K562 (cell line): ENCODE data around the gene CNTN2. TPM values are rescaled to one million over a fixed set of nuclear protein-coding genes. Genes with fewer than 3 reads are reported as not detected.

Source experiments
- ATAC-seq: fragments of 200-7000 bp; cut with Tn5 transposase; 3 replicates; pipeline ENCODE4 v1.9.1; 2020; ENCODE audit warnings: moderate library complexity
- BruUV-seq: library from RNA; stranded (reverse); fragments of 400-500 nt; replicated peaks from 2 replicates; lab custom pipeline; 2021; lab: Mats Ljungman, UMichigan
- CTCF ChIA-PET: fragments of 300-600 bp; formaldehyde crosslinking; extraction: SDS; loops from one replicate; lab custom pipeline; 2021; ENCODE audit warnings: low intra/inter-chr PET ratio; lab: Yijun Ruan, JAX
- POLR2A ChIA-PET: fragments of 300-600, 350-650 bp; sonication (Branson Sonifier 250); formaldehyde crosslinking; extraction: SDS; loops from one replicate; lab custom pipeline; 2021; ENCODE audit warnings: antibody characterized with exemption, inconsistent platforms; lab: Yijun Ruan, JAX
- DNase-seq, 4 experiments: peaks; one replicate each; pipeline versions ENCODE4 v3.0.0 to v3.0.0-alpha.2; 2011 to 2018; ENCODE audit warnings: low spot score in 3 of 4, mixed read lengths in 3 of 4; ENCODE audit errors: extremely low read depth in 1 of 4
- FAIRE-seq: peaks from 2 replicates; lab custom pipeline; 2011; peaks lifted over from hg19 to GRCh38; lab: Jason Lieb, UNC
- H2AFZ ChIP-seq: 2 replicates; pipeline ENCODE4 v1.6.0; 2011; ENCODE audit warnings: low read depth, low read length, control low read depth, inconsistent platforms
- H3K27ac ChIP-seq: fragments of 200-600 bp; 3 replicates; pipeline ENCODE4 v1.8.0; 2011; ENCODE audit warnings: low read depth, mild to moderate bottlenecking, control low read depth, inconsistent platforms, low read length, moderate library complexity, mixed read lengths; ENCODE audit errors: extremely low read depth
- H3K27me3 ChIP-seq, 2 experiments: fragments of 300-600 bp in 1 of 2; 2 replicates in 1 of 2; 3 replicates in 1 of 2; pipeline versions ENCODE4 v1.6.0 to v1.8.0; 2011; ENCODE audit warnings: inconsistent platforms in 2 of 2, low read length in 2 of 2, mild to moderate bottlenecking in 1 of 2, mixed read lengths in 1 of 2, moderate library complexity in 1 of 2; ENCODE audit not compliant: control insufficient read depth in 2 of 2, insufficient read depth in 2 of 2
- H3K36me3 ChIP-seq: fragments of 300-600 bp; 3 replicates; pipeline ENCODE4 v1.8.0; 2011; ENCODE audit warnings: mild to moderate bottlenecking, low read length, inconsistent platforms; ENCODE audit not compliant: control insufficient read depth, insufficient read depth
- H3K4me1 ChIP-seq, 2 experiments: fragments of 200-600 bp in 1 of 2; replicated peaks in 1 of 2; 2 replicates in 1 of 2; 3 replicates in 1 of 2; pipeline versions ENCODE4 v1.5.1 to v1.8.0; 2011; ENCODE audit warnings: inconsistent platforms in 2 of 2, low read length in 2 of 2, mild to moderate bottlenecking in 1 of 2, mixed read lengths in 1 of 2, moderate library complexity in 1 of 2; ENCODE audit not compliant: control insufficient read depth in 2 of 2, insufficient read depth in 2 of 2
- H3K4me2 ChIP-seq: 2 replicates; pipeline ENCODE4 v1.6.1; 2011; ENCODE audit warnings: low read length, control low read depth, inconsistent platforms, mixed read lengths; ENCODE audit not compliant: insufficient read depth
- H3K4me3 ChIP-seq: fragments of 200-600 bp; sonication (generic), shearing (Covaris generic); 2 replicates; pipeline ENCODE4 v1.5.1; 2016; ENCODE audit warnings: control low read depth, inconsistent platforms
- H3K79me2 ChIP-seq: fragments of 200-600 bp; 3 replicates; pipeline ENCODE4 v1.8.0; 2011; ENCODE audit warnings: low read length, inconsistent platforms; ENCODE audit not compliant: control insufficient read depth, insufficient read depth
- H3K9ac ChIP-seq, 2 experiments: 2 replicates each; pipeline versions ENCODE4 v1.6.0 to v1.6.1; 2011; ENCODE audit warnings: low read depth in 2 of 2, low read length in 2 of 2, control low read depth in 1 of 2, inconsistent platforms in 1 of 2, mild to moderate bottlenecking in 1 of 2, mixed read lengths in 1 of 2; ENCODE audit not compliant: insufficient read depth in 1 of 2
- H3K9me1 ChIP-seq: one replicate; pipeline ENCODE4 v1.6.0; 2011; ENCODE audit warnings: inconsistent platforms, mild to moderate bottlenecking, low read length, moderate library complexity; ENCODE audit not compliant: control insufficient read depth, insufficient read depth
- H3K9me3 ChIP-seq: replicated peaks from 2 replicates; pipeline ENCODE4 v1.5.1; 2011; ENCODE audit warnings: low read depth, low read length, inconsistent platforms; ENCODE audit not compliant: control insufficient read depth, insufficient read depth
- H4K20me1 ChIP-seq: replicated peaks from 2 replicates; pipeline ENCODE4 v1.6.1; 2011; ENCODE audit warnings: low read length, inconsistent platforms, mixed read lengths; ENCODE audit not compliant: control insufficient read depth, insufficient read depth
- CBFA2T3 ChIP-seq: fragments of 450-650 bp; IDR thresholded peaks from 2 replicates; pipeline ENCODE4 v1.6.1; 2017
- EZH2 ChIP-seq: IDR thresholded peaks from 2 replicates; pipeline ENCODE4 v1.6.1; 2012; ENCODE audit warnings: low read depth, mild to moderate bottlenecking, inconsistent platforms, low read length, borderline replicate concordance
- GTF2B ChIP-seq: IDR thresholded peaks from 2 replicates; pipeline ENCODE4 v1.6.1; 2011; ENCODE audit not compliant: insufficient read length; ENCODE audit errors: extremely low read depth
- HMGN3 ChIP-seq: IDR thresholded peaks from 2 replicates; pipeline ENCODE4 v1.6.1; 2011; ENCODE audit warnings: borderline replicate concordance, low read depth, mild to moderate bottlenecking, mixed read lengths, low read length; ENCODE audit not compliant: insufficient read length; ENCODE audit errors: extremely low read depth
- KLF16 ChIP-seq: IDR thresholded peaks from 2 replicates; pipeline ENCODE4 v1.6.1; 2016; ENCODE audit warnings: antibody characterized with exemption
- NRF1 ChIP-seq, 2 experiments: fragments of 450-650 bp; IDR thresholded peaks in 1 of 2; conservative IDR thresholded peaks in 1 of 2; 2 replicates each; pipeline ENCODE4 v1.6.1; 2014; ENCODE audit warnings: mild to moderate bottlenecking in 2 of 2
- RCOR1 ChIP-seq, 2 experiments: IDR thresholded peaks; 2 replicates each; pipeline ENCODE4 v1.6.1; 2012; ENCODE audit warnings: low read depth in 2 of 2, low read length in 2 of 2, borderline replicate concordance in 1 of 2, improper control_type of control experiment in 1 of 2
- THRAP3 ChIP-seq: fragments of 450-650 bp; IDR thresholded peaks from 2 replicates; pipeline ENCODE4 v1.6.1; 2016; ENCODE audit warnings: mild to moderate bottlenecking, inconsistent platforms, borderline replicate concordance
- XRCC3 ChIP-seq: fragments of 450-650 bp; IDR thresholded peaks from 2 replicates; pipeline ENCODE4 v1.6.1; 2017; ENCODE audit warnings: mild to moderate bottlenecking, moderate library complexity
- WGBS: fragments of 100-300 bp; shearing (Covaris generic); methylation state at CpG from one replicate; pipeline ENCODE4 v1.1.6; 2016; ENCODE audit warnings: low coverage, mixed read lengths; ENCODE audit not compliant: insufficient coverage; ENCODE audit errors: missing lambda C conversion rate; 5-methylcytosine and 5-hydroxymethylcytosine counted together
- in situ Hi-C: fragments of 300-500 bp; cut with MboI; formaldehyde crosslinking; loops from 4 replicates; pipeline ENCODE4 v1.15.0; 2018; ENCODE audit warnings: inconsistent platforms, mixed read lengths
- intact Hi-C: fragments of 100-400 bp; cut with micrococcal nuclease; formaldehyde crosslinking; loops from 2 replicates; pipeline ENCODE4 v1.14.2; 2022
- polyA plus RNA-seq, 8 experiments: library from polyadenylated mRNA; depleted of rRNA in 4 of 8; stranded (reverse) in 5 of 8; unstranded in 3 of 8; fragments of >200 nt; fragmentation: Nextera tagmentation in 2 of 8; fragmentation: Illumina TruSeq in 1 of 8; extraction: Ambion mirVana in 2 of 8; extraction: Trizol in 1 of 8; gene quantifications; 2 replicates each; pipeline versions ENCODE4 v1.2.1 to v1.2.3, GENCODE V29; 2011 to 2014; ENCODE audit warnings: inconsistent platforms in 1 of 8, missing spikeins in 1 of 8
- total RNA-seq, 7 experiments: library from RNA; depleted of rRNA in 6 of 7; stranded (reverse); fragments of >200 nt in 6 of 7; fragmentation: Illumina TruSeq in 2 of 7; extraction: Trizol in 2 of 7; gene quantifications; 2 replicates each; pipeline versions ENCODE4 v1.2.1 to v1.2.3, GENCODE V29; 2011 to 2021; ENCODE audit warnings: low replicate concordance in 1 of 7
- TF ChIP-seq, protein P1 (sequence below): sonication (generic); IDR thresholded peaks from 2 replicates; pipeline ENCODE4 v1.6.1; 2016
- TF ChIP-seq, protein P2 (sequence below), 2 experiments: fragments of 450-650 bp; conservative IDR thresholded peaks; 2 replicates each; pipeline ENCODE4 v1.6.1; 2017; ENCODE audit warnings: mild to moderate bottlenecking in 2 of 2, moderate library complexity in 2 of 2

CNTN2 gene
- total and polyA plus RNA-seq, 9 of the 15 experiments (the other 6 are each of a cell fraction or from before 2014, with no cell fraction given): not detected

DNA sequence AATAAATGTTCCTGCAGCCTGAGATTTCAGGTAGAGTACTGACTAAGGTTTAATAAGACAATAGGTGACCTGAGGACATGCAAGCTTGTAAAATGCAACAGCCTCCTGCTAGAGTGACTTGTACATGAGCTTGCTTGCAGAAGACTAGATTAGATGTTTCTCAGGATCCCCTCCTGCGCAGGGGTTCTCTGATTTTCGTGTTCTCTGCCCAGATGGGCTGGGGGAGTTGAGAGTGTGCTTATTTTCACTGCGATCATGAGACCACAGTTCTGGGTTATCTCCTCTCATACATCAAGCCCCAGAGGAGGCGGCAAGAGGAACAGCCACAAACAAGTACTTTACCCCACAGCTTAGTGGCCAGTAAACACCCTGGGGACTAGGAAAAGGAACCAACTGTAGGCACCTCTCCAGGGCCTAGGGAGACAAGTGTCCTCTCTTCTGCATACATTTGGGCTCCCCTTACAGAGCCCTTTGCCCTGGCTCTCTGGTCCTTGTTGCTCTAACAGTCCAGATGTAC lies 33.3 kb downstream of the CNTN2 start:
- in situ Hi-C loops: no loop called here
- WGBS: 0% methylated on average over 4 of the region's 4 CpGs
- Histone ChIP-seq H3K9me1 (no peaks in the 10 kb centered on the region), H3K4me2 (no peak overlapping the region), H3K27me3 (peaks cover 23 to 40% of the 10 kb centered on the region in 2 experiments; a peak in 4 of 5 replicates), H3K4me1 (peaks cover 4 to 7% of the 10 kb centered on the region in 2 experiments; a peak in 1 of 5 replicates), H3K9me3 (no peaks in the 10 kb centered on the region), H3K36me3 (no peaks in the 10 kb centered on the region; the same call in 2 of the 3 replicates), H3K79me2 (no peaks in the 10 kb centered on the region), H3K4me3 (no peak overlapping the region), H3K27ac (no peak overlapping the region), H3K9ac (no peak overlapping the region), H2AFZ (no peak overlapping the region), H4K20me1 (peaks cover 16% of the 10 kb centered on the region; the same call in 1 of the 2 replicates)
- no peak for FAIRE-seq
- BruUV-seq: no TSS peak
- peak; percentile 49 for ATAC-seq
- intact Hi-C loops: no loop called here
- ChIA-PET CTCF (no interaction called here), POLR2A (interaction anchor here (0.6 to 3.9 kb wide), 10 partner anchors 8 to 231 kb away, joined by 3 to 24 read pairs (median 4); partner anchors contain the start of genes RBBP5 and TMEM81)
- DNase-seq: peak in 2 of 4 experiments; percentile 10 to 18
- TF ChIP-seq NRF1 (conservative IDR thresholded peaks at IDR 0.05 in 1 of 2, IDR thresholded peaks at IDR 0.05 in 1 of 2) (peak; percentile 85 to 87), CBFA2T3 (0 out of 2 replicates have a peak, but pooled peaks have one; percentile 15), THRAP3 (no peak), RCOR1 (IDR thresholded peaks at IDR 0.05; ENCODE audit: borderline replicate concordance in 1 of 2, low read depth in 2 of 2, low read length in 2 of 2) (peak in 1 of 2 experiments; percentile 43; a peak in 1 of 4 replicates), GTF2B (no peak), KLF16 (peak; percentile 19; the same call in 1 of the 2 replicates), XRCC3 (no peak), HMGN3 (no peak), EZH2 (no peak)
- TF ChIP-seq, protein P1, sequence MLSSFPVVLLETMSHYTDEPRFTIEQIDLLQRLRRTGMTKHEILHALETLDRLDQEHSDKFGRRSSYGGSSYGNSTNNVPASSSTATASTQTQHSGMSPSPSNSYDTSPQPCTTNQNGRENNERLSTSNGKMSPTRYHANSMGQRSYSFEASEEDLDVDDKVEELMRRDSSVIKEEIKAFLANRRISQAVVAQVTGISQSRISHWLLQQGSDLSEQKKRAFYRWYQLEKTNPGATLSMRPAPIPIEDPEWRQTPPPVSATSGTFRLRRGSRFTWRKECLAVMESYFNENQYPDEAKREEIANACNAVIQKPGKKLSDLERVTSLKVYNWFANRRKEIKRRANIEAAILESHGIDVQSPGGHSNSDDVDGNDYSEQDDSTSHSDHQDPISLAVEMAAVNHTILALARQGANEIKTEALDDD: peak; percentile 73; the same call in 1 of the 2 replicates
- TF ChIP-seq, protein P2, sequence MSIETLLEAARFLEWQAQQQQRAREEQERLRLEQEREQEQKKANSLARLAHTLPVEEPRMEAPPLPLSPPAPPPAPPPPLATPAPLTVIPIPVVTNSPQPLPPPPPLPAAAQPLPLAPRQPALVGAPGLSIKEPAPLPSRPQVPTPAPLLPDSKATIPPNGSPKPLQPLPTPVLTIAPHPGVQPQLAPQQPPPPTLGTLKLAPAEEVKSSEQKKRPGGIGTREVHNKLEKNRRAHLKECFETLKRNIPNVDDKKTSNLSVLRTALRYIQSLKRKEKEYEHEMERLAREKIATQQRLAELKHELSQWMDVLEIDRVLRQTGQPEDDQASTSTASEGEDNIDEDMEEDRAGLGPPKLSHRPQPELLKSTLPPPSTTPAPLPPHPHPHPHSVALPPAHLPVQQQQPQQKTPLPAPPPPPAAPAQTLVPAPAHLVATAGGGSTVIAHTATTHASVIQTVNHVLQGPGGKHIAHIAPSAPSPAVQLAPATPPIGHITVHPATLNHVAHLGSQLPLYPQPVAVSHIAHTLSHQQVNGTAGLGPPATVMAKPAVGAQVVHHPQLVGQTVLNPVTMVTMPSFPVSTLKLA (conservative IDR thresholded peaks at IDR 0.05): no peak
